ENCODE results near the gene MUL1.
"Not testable (repeated sequence)": the region's sequence is repeated elsewhere in the genome, so short reads cannot be mapped to it uniquely, and the experiment has no call there.

Gene MUL1

DNA sequence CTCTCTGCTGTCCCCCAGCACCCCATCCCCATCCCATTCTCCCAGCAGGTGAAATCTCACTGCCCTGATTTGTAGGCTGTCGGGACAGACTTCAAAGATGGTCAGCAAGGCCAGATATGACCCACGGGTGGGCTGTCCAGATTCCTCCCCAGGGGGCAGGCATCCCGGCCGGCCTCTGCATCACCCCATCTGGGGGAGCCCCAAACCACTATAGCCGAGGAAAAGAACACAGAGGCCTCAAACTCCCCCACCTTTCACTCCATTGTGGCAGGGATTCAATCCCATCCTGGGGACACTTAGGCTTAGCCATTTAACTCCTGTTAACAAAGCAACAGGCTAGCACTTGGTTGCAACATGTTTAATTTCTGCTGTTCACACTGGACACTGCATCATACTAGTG is 8.8 kb downstream of the MUL1 start:
- in situ Hi-C loops (cut with MboI; ENCODE audit: low sequenced_read_pairs, unreplicated experiment): loop anchor here (10.0 to 25.0 kb wide), 3 partner anchors 124 to 587 kb away; partner anchors contain the start of gene PLA2G2E
- no peak for DNase-seq (ENCODE audit: low spot score)
- no peak for TF ChIP-seq CTCF (IDR thresholded peaks at IDR 0.05; ENCODE audit: borderline replicate concordance, control extremely low read depth, extremely low read depth, insufficient read depth, missing control alignments)

DNA sequence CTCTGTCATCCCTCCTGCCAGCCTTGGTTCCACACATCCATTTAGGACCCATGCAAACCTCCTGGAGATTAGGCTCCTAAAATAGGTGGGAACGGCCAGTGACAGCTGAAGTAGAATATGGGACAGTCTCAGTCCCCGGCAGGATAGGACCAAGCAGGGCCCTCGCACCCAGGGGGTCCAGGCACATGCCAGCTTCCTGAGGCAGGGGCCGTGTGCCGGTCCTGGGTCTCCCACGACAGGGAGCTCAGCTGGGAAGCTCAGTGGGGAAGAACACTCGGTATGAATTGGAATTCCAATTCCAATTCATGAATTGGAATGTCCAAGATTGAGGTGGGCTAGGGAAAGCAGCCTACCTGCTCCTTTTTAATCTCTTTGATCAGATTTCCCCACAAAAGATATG is 9.8 kb downstream of the MUL1 start:
- no peak for TF ChIP-seq CTCF (IDR thresholded peaks at IDR 0.05; ENCODE audit: borderline replicate concordance, control extremely low read depth, extremely low read depth, insufficient read depth, missing control alignments)
- DNase-seq (ENCODE audit: low spot score): no peak
- in situ Hi-C loops (cut with MboI; ENCODE audit: low sequenced_read_pairs, unreplicated experiment): loop anchor here (10.0 to 25.0 kb wide), 3 partner anchors 123 to 586 kb away; partner anchors contain the start of gene PLA2G2E

DNA sequence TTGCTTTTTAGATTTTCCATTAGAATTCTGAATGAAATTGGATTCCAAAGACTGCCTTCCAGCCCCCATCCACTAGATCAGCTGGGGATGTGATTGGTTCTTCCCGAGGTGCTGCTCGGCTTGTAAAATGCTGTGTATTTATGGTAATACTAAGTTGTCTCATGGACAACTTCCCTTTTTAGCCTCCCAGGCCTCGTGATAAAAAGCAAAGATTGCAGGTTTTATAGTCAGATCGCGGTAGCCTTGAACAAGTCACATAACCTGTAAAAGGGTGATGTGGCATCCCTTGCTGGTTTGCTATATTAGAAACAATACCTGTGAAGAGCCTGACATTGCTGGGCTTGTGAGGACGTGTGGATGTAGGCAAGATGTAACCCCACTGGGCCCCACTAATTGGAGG is 10.4 kb downstream of the MUL1 start:
- in situ Hi-C loops (cut with MboI; ENCODE audit: low sequenced_read_pairs, unreplicated experiment): loop anchor here (10.0 to 25.0 kb wide), 3 partner anchors 123 to 585 kb away; partner anchors contain the start of gene PLA2G2E
- DNase-seq (ENCODE audit: low spot score): no peak
- TF ChIP-seq CTCF (IDR thresholded peaks at IDR 0.05; ENCODE audit: borderline replicate concordance, control extremely low read depth, extremely low read depth, insufficient read depth, missing control alignments): no peak

- DNase-seq (ENCODE audit: low spot score): not testable (repeated sequence)
- in situ Hi-C loops (cut with MboI; ENCODE audit: low sequenced_read_pairs, unreplicated experiment): loop anchor here (10.0 to 25.0 kb wide), 3 partner anchors 122 to 585 kb away; partner anchors contain the start of gene PLA2G2E
Observed at GRCh38 chr1:20496725-20497383, 11.1 kb downstream of the MUL1 start.

DNA sequence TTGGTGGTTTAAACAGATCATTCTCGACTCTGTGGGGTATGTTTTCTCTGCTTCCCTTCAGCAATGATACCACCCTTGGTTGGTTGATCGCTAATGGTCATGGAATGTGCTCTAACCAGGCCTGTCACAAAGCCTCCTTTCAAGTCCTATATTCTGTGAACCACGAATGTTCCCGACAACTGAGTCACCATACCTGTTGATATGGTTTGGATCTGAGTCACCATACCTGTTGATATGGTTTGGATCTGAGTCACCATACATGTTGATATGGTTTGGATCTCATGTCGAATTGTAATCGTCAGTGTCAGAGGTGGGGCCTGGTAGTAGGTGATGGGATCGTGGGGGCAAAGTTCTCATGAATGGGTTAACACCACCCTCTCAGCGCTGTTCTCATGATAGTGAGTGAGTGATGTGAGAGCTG is 11.7 kb downstream of the MUL1 start:
- TF ChIP-seq CTCF (IDR thresholded peaks at IDR 0.05; ENCODE audit: borderline replicate concordance, control extremely low read depth, extremely low read depth, insufficient read depth, missing control alignments): no peak
- DNase-seq (ENCODE audit: low spot score): no peak
- in situ Hi-C loops (cut with MboI; ENCODE audit: low sequenced_read_pairs, unreplicated experiment): loop anchor here (10.0 to 25.0 kb wide), 3 partner anchors 121 to 584 kb away; partner anchors contain the start of gene PLA2G2E

DNA sequence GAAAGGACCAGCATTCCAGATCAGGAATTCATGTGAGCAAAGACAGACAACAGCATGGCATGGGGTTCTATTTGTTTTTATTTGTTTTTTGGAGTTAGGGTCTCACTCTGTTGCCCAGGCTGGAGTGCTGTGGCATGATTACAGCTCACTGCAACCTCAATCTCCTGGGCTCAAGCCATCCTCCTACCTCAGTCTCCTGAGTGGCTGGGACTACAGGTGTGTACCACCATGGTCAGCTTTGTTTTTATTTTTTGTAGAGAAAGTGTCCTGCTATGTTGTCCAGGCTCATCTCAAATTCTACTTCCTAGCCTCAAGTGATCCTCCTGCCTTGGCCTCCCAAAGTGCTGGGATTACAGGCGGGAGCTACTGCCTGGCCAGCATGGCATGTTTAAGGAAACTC is 12.3 kb downstream of the MUL1 start:
- in situ Hi-C loops (cut with MboI; ENCODE audit: low sequenced_read_pairs, unreplicated experiment): loop anchor here (10.0 to 25.0 kb wide), 3 partner anchors 121 to 583 kb away; partner anchors contain the start of gene PLA2G2E
- no peak for TF ChIP-seq CTCF (IDR thresholded peaks at IDR 0.05; ENCODE audit: borderline replicate concordance, control extremely low read depth, extremely low read depth, insufficient read depth, missing control alignments)

GRCh38 chr1:20494609-20495311 is 13.2 kb downstream of the MUL1 start:
- DNase-seq (ENCODE audit: low spot score): no peak
- TF ChIP-seq CTCF (IDR thresholded peaks at IDR 0.05; ENCODE audit: borderline replicate concordance, control extremely low read depth, extremely low read depth, insufficient read depth, missing control alignments): no peak

More for the DNA sequence above, 12.3 kb downstream of the MUL1 start:
- no peak for DNase-seq (ENCODE audit: low spot score)

More at GRCh38 chr1:20494609-20495311, 13.2 kb downstream of the MUL1 start:
- in situ Hi-C loops (cut with MboI; ENCODE audit: low sequenced_read_pairs, unreplicated experiment): loop anchor here (10.0 to 25.0 kb wide), 3 partner anchors 120 to 582 kb away; partner anchors contain the start of gene PLA2G2E

Data from GM13976 (cell line).